ENCODE results near the gene HLA-A.

Gene HLA-A

GRCh38 chr6:29986179-29986781 is 43.9 kb downstream of the HLA-A start:
- DNase-seq: no peak

GRCh38 chr6:29989211-29989610 is 46.9 kb downstream of the HLA-A start:
- no peak for DNase-seq

- no peak for DNase-seq
Observed at GRCh38 chr6:29990931-29991330, 48.6 kb downstream of the HLA-A start.

- DNase-seq: no peak
Observed at GRCh38 chr6:29992807-29993206, 50.5 kb downstream of the HLA-A start.

GRCh38 chr6:29994826-29995225 is 52.5 kb downstream of the HLA-A start:
- DNase-seq: no peak

GRCh38 chr6:29995340-29995777 is 53.0 kb downstream of the HLA-A start:
- DNase-seq: no peak

All from hypothalamus (tissue), 51 donors.